OCI-LY3 (cell line): ENCODE results near the gene NEK9.

Source experiments
- CTCF ChIP-seq: fragments of 200-600, 300-600 bp; sonication (generic); IDR thresholded peaks from 2 replicates; pipeline ENCODE4 v1.5.1; 2014; ENCODE audit warnings: antibody characterized with exemption, low read length, low read depth
- EZH2phosphoT487 ChIP-seq: fragments of 200-600 bp; shearing (Covaris generic); IDR thresholded peaks from 2 replicates; pipeline ENCODE4 v1.6.1; 2018; ENCODE audit warnings: antibody characterized with exemption, mixed run types, low read depth

DNA sequence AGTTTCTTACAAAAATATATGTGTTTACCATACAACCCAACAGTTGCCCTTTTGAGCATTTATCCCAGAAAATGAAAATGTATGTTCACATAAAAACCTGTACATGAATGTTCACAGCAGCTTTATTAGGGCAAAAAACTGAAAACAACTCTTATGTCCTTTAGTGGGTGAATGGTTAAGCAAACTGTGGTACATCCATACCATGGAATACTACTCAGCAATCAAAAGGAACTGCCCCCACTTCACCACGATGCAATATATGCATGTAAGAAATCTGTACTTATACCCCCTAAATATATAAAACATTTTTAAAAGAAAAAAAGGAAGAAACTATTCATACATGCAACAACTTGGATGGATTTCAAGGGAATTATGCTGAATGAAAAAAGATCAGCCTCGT lies 6.7 kb upstream of the NEK9 start:
- TF ChIP-seq CTCF (no peak), EZH2phosphoT487 (no peak)
